GM19035 (cell line): ENCODE measurements around the gene NR5A2.

Experiments
- ATAC-seq: cut with Tn5 transposase; IDR thresholded peaks from one replicate; pipeline ENCODE4 v1.9.1; 2021; ENCODE audit not compliant: unreplicated experiment

The NR5A2 gene

DNA sequence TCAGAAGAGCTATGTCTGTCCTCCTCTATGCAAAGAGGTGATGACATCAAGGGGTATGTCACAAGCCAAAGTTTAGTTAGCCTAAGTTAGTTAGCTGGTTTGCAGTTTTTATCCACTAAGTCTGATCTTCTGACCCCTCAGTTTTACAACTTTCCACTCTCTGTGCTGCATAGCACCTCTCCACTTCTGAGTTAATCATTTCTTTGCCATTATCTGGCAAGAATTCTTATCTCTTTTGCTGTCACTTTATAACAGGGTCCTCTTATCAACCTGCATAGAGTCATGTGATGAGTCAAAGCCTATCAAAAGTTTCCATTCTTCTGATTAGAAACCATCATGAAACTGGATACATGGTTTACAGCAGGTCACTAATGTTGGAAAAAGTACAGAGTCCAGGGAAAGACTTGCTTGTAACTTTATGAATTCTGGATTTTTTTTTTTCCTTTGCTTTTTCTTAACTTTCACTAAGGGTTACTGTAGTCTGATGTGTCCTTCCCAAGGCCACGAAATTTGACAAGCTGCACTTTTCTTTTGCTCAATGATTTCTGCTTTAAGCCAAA, at the start of gene NR5A2:
NR5A2 (plus strand) TSS at position 447 of the 560 bp plus-strand sequence. CDS start 138 bp downstream, outside the sequence.
- ATAC-seq: no peak

DNA sequence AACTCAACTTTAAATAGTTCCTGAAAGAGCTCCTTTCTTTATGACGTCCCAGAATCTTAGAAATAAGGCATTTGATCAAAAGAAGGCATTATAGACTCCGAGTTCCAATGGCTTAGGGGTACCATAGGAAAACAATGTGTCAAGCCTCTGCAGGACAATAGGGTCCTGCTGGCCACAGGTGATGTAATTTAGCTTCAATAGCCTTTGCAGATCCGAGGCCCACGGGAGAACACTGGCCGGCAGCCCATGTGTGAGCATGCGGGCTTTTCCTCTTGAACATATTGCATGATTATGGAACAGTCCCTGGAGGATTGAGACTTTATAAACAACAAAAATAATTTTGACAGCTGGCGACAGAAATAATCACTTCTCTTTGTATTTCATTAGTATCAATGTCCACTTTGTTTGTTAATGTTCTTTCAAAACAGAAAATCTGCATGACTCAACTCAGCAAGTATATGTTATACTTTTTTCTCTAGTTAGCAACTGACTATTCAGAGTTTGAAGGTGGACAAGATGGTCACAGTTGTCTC, 49.0 kb upstream of the NR5A2 start:
- no peak for ATAC-seq

DNA sequence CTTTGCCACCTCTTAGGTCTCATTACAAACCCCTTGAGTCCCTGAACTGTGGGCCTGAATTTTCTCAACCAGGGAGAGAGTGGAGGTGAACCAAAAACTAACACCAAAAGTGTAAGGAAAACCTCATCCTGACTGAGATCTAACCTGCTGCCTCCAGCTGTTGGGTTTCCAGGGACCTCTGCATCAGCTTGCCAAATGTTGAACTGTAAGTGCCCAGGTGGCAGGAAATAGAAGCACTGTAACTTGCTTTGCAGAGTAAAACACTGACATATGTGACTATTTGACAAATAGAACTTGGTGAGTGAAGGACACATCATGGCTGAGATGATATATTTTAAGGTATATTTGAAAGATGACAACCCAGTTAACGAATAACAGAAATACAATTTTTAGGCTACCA, 48.4 kb upstream of the NR5A2 start:
- no peak for ATAC-seq

DNA sequence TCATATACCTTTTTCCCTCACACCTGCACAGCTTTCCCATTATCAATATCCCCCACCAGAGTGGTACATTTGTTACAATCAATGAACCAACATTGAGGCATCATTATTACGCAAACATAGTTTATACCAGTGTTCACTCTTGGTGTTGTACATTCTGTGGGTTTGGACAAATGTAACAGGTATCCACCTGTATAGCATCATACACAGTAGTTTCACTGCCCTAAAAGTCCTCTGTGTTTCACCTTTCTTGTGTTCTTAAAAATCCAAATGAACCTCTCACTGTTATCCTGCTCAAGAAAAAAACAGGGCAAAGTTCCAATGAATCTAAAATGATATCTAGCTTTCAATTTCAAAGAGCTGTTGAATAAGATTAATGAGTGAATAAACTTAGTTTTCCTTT, 45.9 kb upstream of the NR5A2 start:
- no peak for ATAC-seq

DNA sequence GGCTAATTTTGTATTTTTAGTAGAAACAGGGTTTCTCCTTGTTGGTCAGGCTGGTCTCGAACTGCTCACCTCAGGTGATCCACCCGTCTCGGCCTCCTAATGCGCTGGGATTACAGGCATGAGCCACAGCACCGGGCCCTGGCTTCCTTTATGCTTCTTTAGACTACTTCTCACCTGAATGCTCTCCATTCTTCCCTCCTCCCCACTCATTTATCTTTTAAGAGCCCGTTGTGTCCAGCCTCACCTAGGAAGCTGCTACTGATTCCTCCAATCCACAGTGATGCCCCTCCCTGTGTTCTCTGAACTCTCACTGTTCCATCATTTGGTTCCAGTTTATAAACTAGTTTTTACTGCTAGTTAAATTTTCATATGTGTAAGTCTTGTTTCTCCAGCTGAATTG, 44.9 kb upstream of the NR5A2 start:
- no peak for ATAC-seq

DNA sequence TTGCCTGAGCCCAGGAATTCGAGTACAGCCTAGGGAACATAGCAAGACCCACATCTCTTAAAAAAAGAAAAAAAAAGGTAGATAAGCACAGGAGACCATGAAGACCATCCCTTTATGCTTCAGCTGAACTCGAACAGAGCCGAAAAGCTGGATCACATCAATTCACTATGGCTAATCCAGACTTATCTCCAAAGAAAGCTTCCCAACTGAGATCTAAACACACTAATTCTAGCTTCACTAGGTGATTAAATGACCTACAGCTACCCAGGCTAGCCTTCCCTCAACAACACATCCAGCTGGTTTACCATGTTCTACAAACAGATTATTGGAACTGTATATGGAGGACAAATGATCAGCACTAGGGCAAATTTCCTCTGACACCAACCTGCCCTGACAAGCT, 44.0 kb upstream of the NR5A2 start:
- ATAC-seq: no peak

DNA sequence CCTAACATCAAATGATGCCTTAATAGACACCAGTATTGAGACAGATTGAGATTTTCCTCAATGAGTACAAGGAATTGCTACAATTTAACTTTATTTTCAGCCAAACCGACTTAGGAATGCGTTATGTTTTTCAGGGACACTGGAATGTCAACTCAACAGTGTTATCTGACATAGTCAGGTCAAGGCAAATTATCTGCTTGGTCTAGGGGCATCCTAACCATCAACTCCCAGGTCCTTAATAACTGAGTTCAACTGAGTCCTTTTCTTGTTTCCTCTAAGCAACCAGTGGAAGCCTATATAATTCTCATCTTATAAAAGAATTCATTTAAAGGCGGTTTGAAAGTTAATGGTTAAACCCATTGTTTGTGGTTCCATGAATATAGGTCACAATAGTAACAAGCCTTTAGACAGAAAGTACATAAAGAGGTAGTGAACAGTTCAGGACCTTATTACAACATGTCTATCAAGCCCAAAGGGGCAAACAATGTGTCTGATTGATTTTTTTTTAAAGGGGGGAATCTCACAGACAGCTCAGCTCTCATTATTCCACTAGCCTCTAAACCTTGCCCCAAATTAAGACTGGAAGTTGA, 32.3 kb upstream of the NR5A2 start:
- no peak for ATAC-seq

DNA sequence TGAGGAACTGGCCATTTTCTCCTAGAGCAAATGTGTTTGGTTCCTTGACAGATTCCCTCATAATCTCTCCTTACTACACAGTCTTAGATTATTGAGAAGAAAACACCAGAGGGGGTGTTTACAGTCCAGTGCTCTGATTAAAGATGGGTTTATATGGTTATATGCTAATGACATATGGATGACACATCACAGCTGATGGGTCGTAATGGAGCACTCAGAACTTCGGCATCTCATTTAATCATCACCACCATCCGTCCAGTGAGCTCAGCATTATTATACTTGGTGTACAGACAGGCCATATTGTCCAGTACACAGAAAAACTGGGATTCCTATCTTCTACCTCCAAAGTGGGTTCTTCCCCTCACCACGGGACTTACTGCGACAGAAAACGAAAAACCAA, 22.3 kb upstream of the NR5A2 start:
- ATAC-seq: no peak

DNA sequence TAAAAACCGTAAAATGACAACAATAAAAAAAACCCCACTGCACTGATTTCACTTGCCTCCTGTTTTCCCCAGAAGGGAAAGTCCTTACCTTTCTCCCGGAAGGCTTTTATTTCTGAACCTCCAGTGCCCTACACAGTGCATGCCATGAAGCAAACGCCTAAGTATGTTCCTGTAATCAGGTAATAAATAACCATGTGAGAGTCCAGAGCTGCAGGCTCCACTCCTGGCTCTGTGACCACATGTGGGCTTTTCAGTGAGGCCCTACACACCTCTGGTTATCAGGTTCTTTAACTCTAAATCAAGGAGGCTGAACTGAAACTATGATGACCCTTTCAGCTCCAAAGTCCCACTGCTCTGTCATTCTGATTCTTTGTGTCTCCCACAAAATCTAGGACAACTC, 20.8 kb upstream of the NR5A2 start:
- no peak for ATAC-seq

DNA sequence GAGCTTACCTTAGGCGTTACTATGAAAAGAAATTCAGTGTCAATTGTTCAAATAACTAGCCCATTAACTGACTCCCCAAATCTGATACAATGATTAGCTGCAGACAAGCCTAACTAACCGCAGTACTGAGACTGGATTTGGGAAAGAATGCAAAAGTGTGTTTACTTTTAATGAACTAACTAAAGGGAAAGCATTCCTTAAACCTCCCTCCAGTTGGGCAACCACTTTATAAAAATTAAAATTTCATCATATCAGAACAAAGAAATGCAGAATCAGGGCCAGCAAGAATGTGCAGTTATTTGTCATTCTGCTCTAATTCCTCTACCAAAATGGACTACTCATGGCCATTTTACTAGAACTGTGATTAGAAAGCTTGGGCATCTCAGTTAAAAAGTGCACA, 11.7 kb upstream of the NR5A2 start:
- no peak for ATAC-seq

DNA sequence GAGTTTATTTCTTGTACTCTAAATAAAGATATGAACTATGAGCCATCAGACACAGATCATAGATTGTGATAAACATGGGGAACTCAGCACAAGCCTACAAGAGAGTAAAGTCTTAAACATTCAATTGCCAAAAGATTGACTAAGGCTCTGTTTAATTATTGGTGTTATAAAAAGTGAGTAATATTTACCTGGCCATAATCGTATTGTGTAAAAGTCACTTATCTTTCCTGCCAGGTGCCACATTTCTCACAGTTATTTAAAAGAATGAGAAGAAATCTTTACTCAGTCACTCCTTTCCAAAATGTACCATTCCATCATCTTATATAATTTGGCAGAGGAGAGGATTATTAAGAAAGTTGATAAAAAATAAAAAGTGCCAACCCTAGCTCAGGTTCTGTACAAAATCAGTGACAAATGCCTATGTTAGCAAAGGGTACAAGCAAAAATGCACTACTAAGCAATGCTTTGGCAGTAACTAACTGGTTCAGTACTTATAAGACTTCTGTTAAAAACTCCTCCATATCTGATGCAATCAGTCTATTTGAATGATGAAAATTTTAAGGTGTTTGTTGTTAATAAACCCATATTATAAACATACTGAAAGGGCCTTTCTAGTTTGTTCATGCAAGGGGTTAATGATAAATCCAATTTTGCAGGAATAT, 5.8 kb upstream of the NR5A2 start:
- ATAC-seq: no peak

DNA sequence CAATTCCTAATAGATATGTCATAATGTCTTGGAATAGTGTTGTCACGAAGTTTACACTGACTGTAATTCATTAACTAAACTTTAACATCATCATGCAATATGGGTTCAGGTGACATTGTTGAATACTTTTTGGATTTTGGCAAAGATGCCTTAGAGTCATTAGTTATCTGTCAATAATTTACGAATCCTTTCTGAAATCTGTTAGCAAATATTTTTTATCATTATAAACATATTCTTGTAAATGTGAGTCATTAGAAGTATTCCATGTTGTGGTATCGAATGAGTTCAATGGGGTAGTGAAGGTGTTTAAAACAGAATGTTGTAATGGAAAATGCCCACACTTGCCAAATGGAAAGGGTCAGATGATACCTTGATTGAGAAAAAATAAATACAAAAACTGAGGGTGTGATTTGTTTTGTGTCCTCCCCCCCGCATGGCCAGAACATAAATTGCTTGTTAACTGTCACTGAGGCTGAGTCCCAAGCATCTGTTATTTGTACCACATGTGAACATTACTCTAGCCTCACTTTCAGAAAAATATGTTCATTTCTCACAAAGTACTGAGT, 5.2 kb upstream of the NR5A2 start:
- no peak for ATAC-seq

DNA sequence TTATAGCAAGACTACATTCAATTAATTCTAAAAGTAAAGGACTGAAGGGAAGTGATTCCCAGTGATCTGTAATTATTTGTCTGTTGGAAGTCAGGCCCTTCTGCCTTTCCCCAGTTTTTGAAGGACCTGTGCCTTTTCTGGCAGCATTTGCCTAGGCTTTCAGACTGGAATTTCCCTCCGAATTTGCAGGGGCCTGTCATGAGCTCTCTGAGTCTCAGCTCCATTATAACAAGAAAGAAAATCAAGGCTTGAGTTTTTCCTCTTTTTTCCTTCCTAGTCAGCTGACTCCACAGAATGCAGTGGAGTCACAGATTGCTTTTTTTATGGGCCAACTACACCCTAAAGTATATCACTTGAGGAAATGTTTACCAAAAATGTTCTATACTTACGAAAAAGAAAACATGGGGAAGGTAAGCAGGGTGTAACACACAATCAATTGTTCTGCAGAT, 1.1 kb downstream of the NR5A2 start:
- no peak for ATAC-seq

DNA sequence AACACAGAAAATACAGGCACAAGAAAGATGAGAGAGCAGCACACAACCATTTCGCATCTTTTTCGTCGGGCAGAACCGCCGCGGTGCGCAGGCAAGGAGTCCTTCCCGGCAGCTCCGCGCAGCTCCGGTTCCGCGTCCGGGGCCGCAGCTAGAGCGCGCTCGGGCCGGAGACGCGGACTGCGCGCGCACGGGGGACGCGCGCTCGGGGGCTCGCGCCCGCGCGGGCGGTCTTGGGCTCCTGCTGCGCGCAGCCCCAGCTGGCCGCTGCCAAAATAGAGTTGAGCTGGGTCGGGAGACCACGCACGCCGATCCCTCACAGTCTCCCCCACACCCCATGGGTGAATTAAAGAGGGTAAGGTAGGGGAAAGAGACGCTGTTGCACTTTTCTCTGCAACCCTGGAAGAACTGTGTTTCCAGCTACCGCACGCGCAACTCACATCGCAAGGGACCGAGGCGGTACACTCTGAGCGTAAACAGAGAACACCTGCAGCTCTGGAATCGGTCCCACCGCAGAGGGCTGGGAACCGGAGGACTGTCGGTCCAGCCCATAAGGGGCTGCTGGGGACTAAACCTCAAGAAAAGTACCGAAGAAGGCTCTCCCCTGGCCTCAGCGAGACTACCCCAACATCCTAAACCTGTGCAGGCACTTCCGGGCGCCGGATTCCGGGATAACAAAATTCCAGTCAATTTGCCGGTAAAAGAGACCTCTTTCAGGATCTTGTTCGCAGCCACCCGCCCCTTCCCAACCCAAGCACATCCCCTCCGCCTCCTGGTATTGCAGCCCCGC, 1.7 kb downstream of the NR5A2 start:
- ATAC-seq: no peak

DNA sequence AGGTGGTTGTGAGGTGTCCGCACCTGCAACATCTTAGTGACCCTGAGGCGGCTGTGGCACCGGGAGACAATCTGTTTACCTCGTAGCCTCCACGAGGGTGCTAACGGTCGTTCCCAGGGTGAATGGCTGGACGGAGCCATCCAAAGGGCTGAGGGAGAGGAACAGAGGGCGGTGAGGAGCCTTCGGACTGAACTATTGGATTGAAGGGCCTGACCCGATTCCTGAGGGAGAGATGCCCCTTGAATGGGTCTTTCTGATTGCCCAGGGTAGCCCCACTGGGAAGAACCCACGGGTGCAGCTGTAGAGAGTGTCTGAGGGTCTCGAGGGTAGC, 2.3 kb downstream of the NR5A2 start:
- no peak for ATAC-seq

DNA sequence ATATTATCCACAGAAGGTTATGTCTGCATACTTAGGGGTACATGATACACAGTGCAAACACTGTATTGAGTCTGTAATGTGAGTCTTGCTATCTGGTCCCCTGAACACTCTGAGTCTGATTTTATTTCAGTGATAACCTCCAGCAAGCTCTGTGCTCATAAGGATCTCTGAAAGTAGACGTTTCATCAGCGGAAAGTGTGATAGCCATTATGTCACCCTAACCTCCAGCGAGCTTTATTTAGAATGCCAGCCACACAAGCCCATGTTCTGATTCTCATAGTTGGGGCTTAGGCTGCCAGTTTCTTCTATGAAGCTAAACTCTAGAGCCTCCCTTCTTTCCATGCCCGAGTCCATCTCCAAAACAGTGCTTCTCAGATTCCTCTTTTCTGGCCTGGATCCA, 3.3 kb downstream of the NR5A2 start:
- ATAC-seq: no peak

DNA sequence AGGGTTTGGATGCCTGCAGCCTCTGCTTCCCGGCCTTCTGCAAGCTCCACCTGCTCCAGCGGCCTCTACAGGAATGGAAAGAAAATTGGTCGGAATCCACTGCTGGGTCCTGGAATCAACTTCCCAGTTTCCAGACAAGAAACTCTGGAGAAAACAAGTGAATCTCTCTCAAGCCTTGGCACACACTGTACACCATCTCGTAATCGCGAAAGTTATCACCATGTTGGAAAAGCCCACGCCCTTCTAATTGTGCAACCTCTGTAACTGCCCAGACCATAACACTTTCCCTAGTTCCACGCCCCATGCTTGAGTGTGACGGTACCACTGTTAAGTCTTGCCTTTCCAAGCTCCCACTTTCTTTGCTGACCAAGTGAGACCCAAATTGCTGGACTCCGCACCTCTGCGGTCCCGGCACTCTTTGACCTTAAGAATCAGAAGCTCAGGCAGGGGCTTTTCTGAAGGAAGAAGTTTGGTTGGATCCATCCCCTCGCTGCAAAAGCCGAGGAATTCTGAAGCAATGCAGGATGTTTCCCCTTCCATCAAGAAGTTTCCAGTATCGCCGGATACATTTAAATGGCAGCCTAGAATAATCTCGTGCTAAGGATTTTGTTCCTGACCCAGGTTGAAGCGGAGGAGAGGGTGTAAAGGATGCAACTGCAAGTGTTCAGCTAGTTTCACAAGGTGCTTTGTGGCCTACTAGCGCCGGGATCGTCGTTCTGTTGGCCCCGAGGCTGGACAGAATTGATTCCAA, 6.2 kb downstream of the NR5A2 start:
- ATAC-seq: no peak

DNA sequence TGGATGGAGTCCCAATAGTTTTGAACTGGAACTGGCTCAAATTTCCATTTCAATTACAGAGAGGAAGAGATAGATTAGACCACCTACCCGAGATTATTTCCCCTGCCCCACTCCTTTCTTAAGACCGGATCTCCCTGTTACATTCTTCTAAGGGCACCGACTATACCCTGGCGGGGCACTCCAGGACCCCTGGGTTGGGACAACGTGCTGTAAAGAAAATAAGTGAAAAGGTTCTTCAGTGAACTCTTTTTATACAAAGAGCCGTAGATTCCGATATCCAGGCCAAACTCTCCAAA, 6.7 kb downstream of the NR5A2 start:
- ATAC-seq: no peak

DNA sequence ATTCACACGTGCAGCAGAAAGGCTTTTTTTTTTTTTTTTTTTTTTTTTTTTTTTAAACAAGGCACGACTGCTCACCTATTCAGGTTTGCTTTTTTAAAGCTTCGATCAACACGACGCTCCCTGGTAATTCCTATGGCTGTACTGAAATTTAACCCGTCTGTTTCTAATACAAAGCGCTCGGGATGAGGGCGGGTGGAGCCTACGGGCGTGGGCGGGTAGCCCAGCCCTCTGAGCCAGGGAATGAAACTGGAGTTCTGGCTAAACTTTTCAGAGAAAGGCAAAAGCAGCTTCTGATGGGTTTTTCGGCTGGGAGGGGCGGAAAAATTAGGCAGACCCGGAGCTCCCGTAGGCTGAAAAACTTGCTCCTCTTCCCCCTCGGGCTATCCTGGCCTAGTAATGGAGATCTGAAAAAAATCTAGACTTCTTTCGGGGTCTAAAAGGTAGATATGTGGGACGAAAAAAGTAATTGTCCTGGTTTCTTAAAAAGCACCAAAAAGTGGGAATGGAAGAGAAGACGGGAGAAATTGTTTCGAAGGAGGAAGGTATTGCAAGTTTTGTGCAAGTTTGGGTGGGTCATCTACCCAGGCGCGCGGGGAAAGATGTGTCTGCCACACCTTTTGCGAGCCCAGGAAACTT, 7.4 kb downstream of the NR5A2 start:
- no peak for ATAC-seq

DNA sequence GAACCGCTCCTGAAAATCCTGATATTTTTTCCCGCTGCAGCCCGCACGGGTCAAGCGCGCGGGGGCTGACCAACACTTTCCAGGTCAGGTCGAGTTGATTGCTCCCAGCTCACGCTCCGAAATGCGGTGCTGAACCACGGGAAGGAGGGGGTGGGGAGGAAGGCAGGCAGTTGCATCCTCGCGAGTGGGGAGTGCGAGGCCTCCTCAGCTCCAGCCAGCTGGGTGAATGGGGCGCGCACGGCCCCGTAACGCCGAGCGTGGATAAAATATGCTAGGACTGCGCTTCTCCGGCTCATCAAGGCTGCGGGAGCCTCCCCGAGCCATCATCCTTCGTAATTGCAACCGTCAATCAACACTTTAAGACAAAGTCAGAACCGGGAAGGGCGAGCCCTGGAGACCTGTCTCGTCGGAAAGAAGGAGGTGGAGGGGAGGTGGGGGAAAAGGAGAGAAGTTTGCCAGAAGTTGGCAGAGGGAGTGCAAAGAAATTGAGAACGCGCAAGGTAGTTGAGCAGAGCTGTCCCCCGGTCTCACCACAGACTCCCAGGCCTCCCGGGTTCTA, 8.0 kb downstream of the NR5A2 start:
- ATAC-seq: no peak
